Caco-2 (cell line): ENCODE data around the gene DAB1. TPM values are rescaled to one million over a fixed set of nuclear protein-coding genes. Genes with fewer than 3 reads are reported as not detected.

Source experiments
- BruUV-seq: library from RNA; stranded (reverse); fragments of 400-500 nt; replicated peaks from 2 replicates; lab custom pipeline; 2021; lab: Mats Ljungman, UMichigan
- CTCF ChIA-PET: fragments of 300-600 bp; sonication (Branson Sonifier 250); formaldehyde crosslinking; loops from one replicate; lab custom pipeline; 2022; ENCODE audit warnings: antibody characterized with exemption; lab: Charles Lee
- POLR2A ChIA-PET: fragments of 300-600 bp; sonication (Branson Sonifier 250); formaldehyde crosslinking; loops from one replicate; lab custom pipeline; 2022; ENCODE audit warnings: antibody characterized with exemption; lab: Charles Lee
- DNase-seq, 2 experiments: peaks; one replicate each; pipeline versions ENCODE4 v3.0.0 to v3.0.0-alpha.2; 2020 to 2022
- H3K27me3 ChIP-seq: replicated peaks from 2 replicates; pipeline ENCODE4 v1.6.0; 2011; ENCODE audit warnings: low read length; ENCODE audit not compliant: control insufficient read depth, insufficient read depth
- H3K36me3 ChIP-seq: 2 replicates; pipeline ENCODE4 v1.5.1; 2011; ENCODE audit warnings: low read length; ENCODE audit not compliant: control insufficient read depth, insufficient read depth
- H3K4me1 ChIP-seq: fragments of 250-450 bp; sonication (Bioruptor Pico); 2 replicates; pipeline ENCODE4 v1.5.1; 2020; ENCODE audit warnings: mild to moderate bottlenecking
- H3K4me3 ChIP-seq: 2 replicates; pipeline ENCODE4 v1.5.1; 2011; ENCODE audit warnings: low read depth, mild to moderate bottlenecking, control low read depth, low read length
- H3K9me3 ChIP-seq: fragments of 250-450 bp; sonication (Bioruptor Pico); 2 replicates; pipeline ENCODE4 v1.5.1; 2020; ENCODE audit warnings: mild to moderate bottlenecking, moderate library complexity
- H3K27ac Mint-ChIP-seq: one replicate; pipeline ENCODE4 v1.8.0; 2022; ENCODE audit warnings: mixed read lengths; ENCODE audit not compliant: unreplicated experiment
- H3K27me3 Mint-ChIP-seq: one replicate; pipeline ENCODE4 v1.8.0; 2022; ENCODE audit warnings: mixed read lengths; ENCODE audit not compliant: insufficient read depth, unreplicated experiment
- H3K36me3 Mint-ChIP-seq: one replicate; pipeline ENCODE4 v1.8.0; 2022; ENCODE audit warnings: mild to moderate bottlenecking, mixed read lengths; ENCODE audit not compliant: insufficient read depth, unreplicated experiment
- H3K4me1 Mint-ChIP-seq: one replicate; pipeline ENCODE4 v1.8.0; 2022; ENCODE audit warnings: low read depth, mixed read lengths; ENCODE audit not compliant: unreplicated experiment
- H3K4me3 Mint-ChIP-seq: one replicate; pipeline ENCODE4 v1.8.0; 2022; ENCODE audit warnings: mild to moderate bottlenecking, moderate library complexity, mixed read lengths; ENCODE audit not compliant: unreplicated experiment
- H3K9me3 Mint-ChIP-seq: one replicate; pipeline ENCODE4 v1.8.0; 2022; ENCODE audit warnings: mixed read lengths; ENCODE audit not compliant: unreplicated experiment
- intact Hi-C: fragments of 100-400 bp; cut with micrococcal nuclease; formaldehyde crosslinking; loops from one replicate; pipeline ENCODE4 v1.10.0; 2022; ENCODE audit not compliant: unreplicated experiment
- total RNA-seq: library from RNA; stranded (reverse); gene quantifications from 2 replicates; pipeline ENCODE4 v1.2.3, GENCODE V29; 2022
- TF ChIP-seq, protein P1 (sequence below), 2 experiments: fragments of 200-600 bp in 1 of 2; IDR thresholded peaks; 1 replicate in 1 of 2; 2 replicates in 1 of 2; pipeline versions ENCODE4 v1.5.1 to v1.8.0; 2011 to 2022; ENCODE audit warnings: antibody characterized with exemption in 1 of 2, control low read depth in 1 of 2, inconsistent platforms in 1 of 2, low read depth in 1 of 2, low read length in 1 of 2, mild to moderate bottlenecking in 1 of 2, moderate library complexity in 1 of 2; ENCODE audit not compliant: insufficient read depth in 1 of 2, severe bottlenecking in 1 of 2, unreplicated experiment in 1 of 2

The DAB1 gene
- total RNA-seq, 1 experiment from 2014 or later: 0.32 TPM

DNA sequence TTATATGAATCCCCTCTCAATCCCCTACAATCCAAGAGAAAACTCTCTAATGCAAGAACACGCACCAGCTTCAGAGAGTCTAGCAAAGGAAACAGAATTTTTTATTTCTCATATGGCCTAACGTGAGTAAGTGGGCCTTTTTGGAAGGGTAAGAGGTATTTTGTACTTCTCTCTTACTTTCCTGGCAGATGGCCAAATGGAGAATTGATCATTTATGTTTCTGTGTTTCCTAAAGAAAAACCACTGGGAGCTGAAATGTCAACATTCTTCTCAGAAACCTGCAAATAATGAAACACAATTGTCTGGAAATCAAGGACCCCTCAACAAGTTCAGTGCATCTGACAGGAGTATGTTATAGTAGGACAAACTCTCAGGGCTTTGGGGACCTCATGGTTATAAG lies 281.7 kb downstream of the DAB1 start:
- DNase-seq: no peak
- no peaks in the 10 kb centered on the region for H3K4me1 Mint-ChIP-seq
- Histone ChIP-seq H3K36me3 (no peaks in the 10 kb centered on the region), H3K4me1 (no peaks in the 10 kb centered on the region), H3K27me3 (no peaks in the 10 kb centered on the region), H3K4me3 (no peak overlapping the region), H3K9me3 (no peaks in the 10 kb centered on the region)
- H3K9me3 Mint-ChIP-seq: no peaks in the 10 kb centered on the region
- no peaks in the 10 kb centered on the region for H3K36me3 Mint-ChIP-seq
- intact Hi-C loops: no loop called here
- H3K27ac Mint-ChIP-seq: no peak overlapping the region
- no peaks in the 10 kb centered on the region for H3K27me3 Mint-ChIP-seq
- CTCF ChIA-PET: no interaction called here
- no peak overlapping the region for H3K4me3 Mint-ChIP-seq
- POLR2A ChIA-PET: no interaction called here
- no TSS peak for BruUV-seq
- TF ChIP-seq, protein P1, sequence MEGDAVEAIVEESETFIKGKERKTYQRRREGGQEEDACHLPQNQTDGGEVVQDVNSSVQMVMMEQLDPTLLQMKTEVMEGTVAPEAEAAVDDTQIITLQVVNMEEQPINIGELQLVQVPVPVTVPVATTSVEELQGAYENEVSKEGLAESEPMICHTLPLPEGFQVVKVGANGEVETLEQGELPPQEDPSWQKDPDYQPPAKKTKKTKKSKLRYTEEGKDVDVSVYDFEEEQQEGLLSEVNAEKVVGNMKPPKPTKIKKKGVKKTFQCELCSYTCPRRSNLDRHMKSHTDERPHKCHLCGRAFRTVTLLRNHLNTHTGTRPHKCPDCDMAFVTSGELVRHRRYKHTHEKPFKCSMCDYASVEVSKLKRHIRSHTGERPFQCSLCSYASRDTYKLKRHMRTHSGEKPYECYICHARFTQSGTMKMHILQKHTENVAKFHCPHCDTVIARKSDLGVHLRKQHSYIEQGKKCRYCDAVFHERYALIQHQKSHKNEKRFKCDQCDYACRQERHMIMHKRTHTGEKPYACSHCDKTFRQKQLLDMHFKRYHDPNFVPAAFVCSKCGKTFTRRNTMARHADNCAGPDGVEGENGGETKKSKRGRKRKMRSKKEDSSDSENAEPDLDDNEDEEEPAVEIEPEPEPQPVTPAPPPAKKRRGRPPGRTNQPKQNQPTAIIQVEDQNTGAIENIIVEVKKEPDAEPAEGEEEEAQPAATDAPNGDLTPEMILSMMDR (IDR thresholded peaks at IDR 0.05; ENCODE audit: insufficient read depth in 1 of 2, low read depth in 1 of 2, low read length in 1 of 2, severe bottlenecking in 1 of 2, unreplicated experiment in 1 of 2): no peak

DNA sequence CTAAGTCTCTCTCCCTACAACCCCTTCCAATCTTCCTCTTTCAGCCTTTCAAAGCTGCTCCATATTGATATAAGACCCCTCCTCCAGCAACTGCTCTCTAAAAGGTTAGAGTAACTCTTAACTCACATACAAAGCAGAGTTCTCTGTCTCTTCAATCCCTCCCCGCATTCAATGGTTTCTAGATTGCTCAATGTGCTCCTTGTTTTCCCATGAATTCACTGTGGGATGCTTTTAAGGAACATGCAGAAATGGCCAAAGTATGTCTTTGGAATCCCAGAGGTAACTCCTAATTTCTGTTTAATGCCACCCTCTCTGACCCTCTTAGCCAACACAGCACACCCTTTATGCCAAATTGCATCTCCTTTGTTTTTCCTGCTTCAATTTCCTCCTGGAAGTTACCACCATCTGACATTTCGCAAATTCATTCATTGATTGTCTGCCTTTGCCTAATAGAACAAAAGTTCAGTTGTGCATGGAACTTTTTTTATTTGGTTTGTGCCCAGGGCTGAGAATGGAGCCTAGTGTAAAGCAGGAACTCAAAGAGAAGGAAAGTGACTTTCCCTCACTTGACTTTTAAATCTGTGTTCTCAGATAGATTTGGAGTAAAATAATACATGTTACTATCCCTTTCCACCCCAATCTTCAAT lies 285.3 kb downstream of the DAB1 start:
- Histone ChIP-seq H3K4me3 (no peak overlapping the region), H3K27me3 (no peaks in the 10 kb centered on the region), H3K4me1 (no peaks in the 10 kb centered on the region), H3K36me3 (no peaks in the 10 kb centered on the region), H3K9me3 (no peaks in the 10 kb centered on the region)
- TF ChIP-seq, protein P1 (IDR thresholded peaks at IDR 0.05; ENCODE audit: insufficient read depth in 1 of 2, low read depth in 1 of 2, low read length in 1 of 2, severe bottlenecking in 1 of 2, unreplicated experiment in 1 of 2): no peak
- H3K4me3 Mint-ChIP-seq: no peak overlapping the region
- no peaks in the 10 kb centered on the region for H3K9me3 Mint-ChIP-seq
- POLR2A ChIA-PET: no interaction called here
- H3K36me3 Mint-ChIP-seq: no peaks in the 10 kb centered on the region
- intact Hi-C loops: no loop called here
- no TSS peak for BruUV-seq
- no peaks in the 10 kb centered on the region for H3K27me3 Mint-ChIP-seq
- CTCF ChIA-PET: no interaction called here
- no peaks in the 10 kb centered on the region for H3K4me1 Mint-ChIP-seq
- no peak overlapping the region for H3K27ac Mint-ChIP-seq
- DNase-seq: no peak

DNA sequence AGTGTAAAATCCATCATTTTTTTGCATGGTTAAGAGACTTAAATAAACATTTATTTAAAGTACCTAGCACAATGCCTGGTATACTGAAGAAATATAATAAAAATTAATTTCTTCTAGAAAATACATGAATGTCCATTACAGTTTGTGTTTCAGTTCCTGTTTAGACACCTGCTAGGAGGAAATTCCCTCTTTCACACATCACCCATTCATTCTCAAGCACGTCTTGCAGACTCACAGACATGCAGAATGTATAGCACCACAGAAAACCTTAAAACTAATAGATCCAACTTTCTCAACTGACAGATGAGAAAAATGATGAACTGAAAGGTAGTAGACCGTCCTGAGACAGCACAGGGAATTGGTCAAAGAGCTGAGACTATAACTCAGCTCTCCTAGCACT lies 285.9 kb downstream of the DAB1 start:
- no peak overlapping the region for H3K27ac Mint-ChIP-seq
- no peak overlapping the region for H3K4me3 Mint-ChIP-seq
- no TSS peak for BruUV-seq
- no peak for DNase-seq
- CTCF ChIA-PET: no interaction called here
- H3K4me1 Mint-ChIP-seq: no peaks in the 10 kb centered on the region
- no peaks in the 10 kb centered on the region for H3K9me3 Mint-ChIP-seq
- H3K36me3 Mint-ChIP-seq: no peaks in the 10 kb centered on the region
- Histone ChIP-seq H3K9me3 (no peaks in the 10 kb centered on the region), H3K4me1 (no peaks in the 10 kb centered on the region), H3K4me3 (no peak overlapping the region), H3K36me3 (no peaks in the 10 kb centered on the region), H3K27me3 (no peaks in the 10 kb centered on the region)
- H3K27me3 Mint-ChIP-seq: no peaks in the 10 kb centered on the region
- TF ChIP-seq, protein P1 (IDR thresholded peaks at IDR 0.05; ENCODE audit: insufficient read depth in 1 of 2, low read depth in 1 of 2, low read length in 1 of 2, severe bottlenecking in 1 of 2, unreplicated experiment in 1 of 2): no peak
- intact Hi-C loops: no loop called here
- POLR2A ChIA-PET: no interaction called here
